Natural killer cell treated with Interleukin-12 subunit alpha and Interleukin-12 subunit beta and Interleukin-15 and Interleukin-18, amount 100 ng/mL, for 72 hours (primary cell): Measurements from ENCODE around the gene GPRC6A. TPM values are rescaled to one million over a fixed set of nuclear protein-coding genes. Genes with fewer than 3 reads are reported as not detected.
A peak's percentile ranks its signal among the peaks of the same experiment; 100 is the strongest.

ENCODE experiments used
- ATAC-seq, 2 donors: fragments of 150-1000 bp; cut with Tn5 transposase in 1 of 2; sonication (Bioruptor Pico), chemical (Tn5 transposase) in 1 of 2; 2 replicates each; pipeline ENCODE4 v1.10.0; 2021
- DNase-seq: peaks from one replicate; pipeline ENCODE4 v3.0.0; 2022; ENCODE audit warnings: low spot score
- H3K27ac Mint-ChIP-seq, 2 donors: 1 replicate in 1 of 2; 2 replicates in 1 of 2; pipeline ENCODE4 v1.8.0; 2022; ENCODE audit warnings: mixed read lengths in 2 of 2, mild to moderate bottlenecking in 1 of 2, moderate library complexity in 1 of 2
- H3K27me3 Mint-ChIP-seq, 2 donors: 1 replicate in 1 of 2; 2 replicates in 1 of 2; pipeline ENCODE4 v1.8.0; 2022; ENCODE audit warnings: mixed read lengths in 2 of 2
- H3K36me3 Mint-ChIP-seq: one replicate; pipeline ENCODE4 v1.8.0; 2022; ENCODE audit warnings: mixed read lengths
- H3K4me1 Mint-ChIP-seq, 2 donors: 1 replicate in 1 of 2; 2 replicates in 1 of 2; pipeline ENCODE4 v1.8.0; 2022; ENCODE audit warnings: low read depth in 2 of 2, mixed read lengths in 2 of 2, mild to moderate bottlenecking in 1 of 2
- H3K4me3 Mint-ChIP-seq: one replicate; pipeline ENCODE4 v1.8.0; 2022; ENCODE audit warnings: mixed read lengths
- H3K9me3 Mint-ChIP-seq: 2 replicates; pipeline ENCODE4 v1.8.0; 2022; ENCODE audit warnings: mixed read lengths
- total RNA-seq, 2 donors: library from RNA; stranded (reverse); gene quantifications; one replicate each; pipeline ENCODE4 v1.2.3, GENCODE V29; 2022

The GPRC6A gene, protein sequence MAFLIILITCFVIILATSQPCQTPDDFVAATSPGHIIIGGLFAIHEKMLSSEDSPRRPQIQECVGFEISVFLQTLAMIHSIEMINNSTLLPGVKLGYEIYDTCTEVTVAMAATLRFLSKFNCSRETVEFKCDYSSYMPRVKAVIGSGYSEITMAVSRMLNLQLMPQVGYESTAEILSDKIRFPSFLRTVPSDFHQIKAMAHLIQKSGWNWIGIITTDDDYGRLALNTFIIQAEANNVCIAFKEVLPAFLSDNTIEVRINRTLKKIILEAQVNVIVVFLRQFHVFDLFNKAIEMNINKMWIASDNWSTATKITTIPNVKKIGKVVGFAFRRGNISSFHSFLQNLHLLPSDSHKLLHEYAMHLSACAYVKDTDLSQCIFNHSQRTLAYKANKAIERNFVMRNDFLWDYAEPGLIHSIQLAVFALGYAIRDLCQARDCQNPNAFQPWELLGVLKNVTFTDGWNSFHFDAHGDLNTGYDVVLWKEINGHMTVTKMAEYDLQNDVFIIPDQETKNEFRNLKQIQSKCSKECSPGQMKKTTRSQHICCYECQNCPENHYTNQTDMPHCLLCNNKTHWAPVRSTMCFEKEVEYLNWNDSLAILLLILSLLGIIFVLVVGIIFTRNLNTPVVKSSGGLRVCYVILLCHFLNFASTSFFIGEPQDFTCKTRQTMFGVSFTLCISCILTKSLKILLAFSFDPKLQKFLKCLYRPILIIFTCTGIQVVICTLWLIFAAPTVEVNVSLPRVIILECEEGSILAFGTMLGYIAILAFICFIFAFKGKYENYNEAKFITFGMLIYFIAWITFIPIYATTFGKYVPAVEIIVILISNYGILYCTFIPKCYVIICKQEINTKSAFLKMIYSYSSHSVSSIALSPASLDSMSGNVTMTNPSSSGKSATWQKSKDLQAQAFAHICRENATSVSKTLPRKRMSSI
- total RNA-seq, result not detected

DNA sequence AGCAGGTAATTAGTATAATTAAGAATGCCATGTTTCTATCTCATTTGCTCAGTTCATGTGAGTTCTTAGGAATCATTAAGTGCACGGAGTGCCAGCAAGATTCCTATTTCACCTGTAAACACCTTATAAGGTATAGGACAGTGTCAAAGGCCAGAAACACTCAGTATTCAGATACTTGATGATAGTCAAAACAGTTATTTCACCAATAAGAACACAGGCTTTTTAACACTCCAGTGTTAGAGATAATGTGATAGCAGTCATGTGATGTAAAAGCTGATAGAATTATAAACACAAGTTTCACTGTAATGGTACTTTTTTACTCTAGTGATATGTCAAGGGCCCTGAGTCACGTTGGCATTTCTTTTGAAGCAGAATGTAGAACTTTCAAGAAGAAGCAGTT is at the start of gene GPRC6A:
Gene GPRC6A (minus strand): TSS at position 101 of the 400 bp plus-strand sequence. CDS start 70 bp downstream, at position 31.
- Mint-ChIP-seq H3K4me1 (no peaks in the 10 kb centered on the region), H3K4me3 (no peak within 1 kb of the TSS), H3K36me3 (no peaks in the 10 kb centered on the region), H3K27me3 (no peaks in the 10 kb centered on the region), H3K9me3 (peaks cover under 1% of the 10 kb centered on the region), H3K27ac (no peak within 1 kb of the TSS)
- DNase-seq (no peak), ATAC-seq (no peak)

DNA sequence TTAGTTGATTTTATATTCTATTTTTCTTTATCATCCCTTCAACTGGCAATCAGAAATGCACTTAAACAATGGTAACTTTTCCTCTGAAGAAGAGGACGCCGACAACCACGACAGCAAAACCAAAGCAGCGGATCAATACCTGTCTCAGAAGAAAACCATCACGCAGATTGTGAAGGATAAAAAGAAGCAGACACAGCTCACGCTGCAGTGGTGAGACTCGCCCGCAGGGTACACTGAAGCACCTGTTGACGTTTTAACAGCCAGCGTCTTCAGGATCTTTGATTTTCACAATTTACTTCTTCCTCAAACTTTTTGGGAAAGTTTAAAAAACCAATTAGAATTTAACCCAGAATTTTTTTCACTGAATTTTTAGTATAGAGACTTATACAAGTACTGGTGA is 48.9 kb upstream of the GPRC6A start:
- Mint-ChIP-seq H3K9me3 (peaks cover 4% of the 10 kb centered on the region), H3K27ac (no peak overlapping the region), H3K36me3 (peaks cover 4% of the 10 kb centered on the region), H3K4me3 (no peak overlapping the region), H3K27me3 (peaks cover 11 to 16% of the 10 kb centered on the region in 2 donors), H3K4me1 (peaks cover 0 to 7% of the 10 kb centered on the region in 2 donors)
- no peak for DNase-seq
- ATAC-seq, result no peak

- ATAC-seq (peak in 1 of 2 donors; percentile 28), DNase-seq (no peak)
- Mint-ChIP-seq H3K4me3 (no peak within 1 kb of the TSS), H3K27me3 (peaks cover 11 to 16% of the 10 kb centered on the region in 2 donors), H3K27ac (no peak within 1 kb of the TSS), H3K4me1 (peaks cover 0 to 7% of the 10 kb centered on the region in 2 donors), H3K36me3 (peaks cover 9% of the 10 kb centered on the region), H3K9me3 (peaks cover 4% of the 10 kb centered on the region)
Observed at GRCh38 chr6:116876635-116877611, 48.0 kb upstream of the GPRC6A start, which contains the start of gene RFX6. TSS of gene RFX6 (plus strand) at chr6:116877242. CDS start at chr6:116877276, 34 bp downstream.

- no peak overlapping the region for H3K27ac Mint-ChIP-seq
- peaks cover 11 to 16% of the 10 kb centered on the region in 2 donors for H3K27me3 Mint-ChIP-seq
- peaks cover 0 to 7% of the 10 kb centered on the region in 2 donors for H3K4me1 Mint-ChIP-seq
- DNase-seq, result no peak
- H3K4me3 Mint-ChIP-seq, result no peak overlapping the region
- ATAC-seq, result no peak
- peaks cover 9% of the 10 kb centered on the region for H3K36me3 Mint-ChIP-seq
- peaks cover 7% of the 10 kb centered on the region for H3K9me3 Mint-ChIP-seq
Observed at GRCh38 chr6:116876107-116876506, 47.2 kb upstream of the GPRC6A start.

GRCh38 chr6:116872771-116873170 is 43.9 kb upstream of the GPRC6A start:
- peaks cover 0 to 7% of the 10 kb centered on the region in 2 donors for H3K4me1 Mint-ChIP-seq
- peaks cover 14% of the 10 kb centered on the region for H3K9me3 Mint-ChIP-seq
- H3K36me3 Mint-ChIP-seq, result peaks cover 9% of the 10 kb centered on the region
- H3K27me3 Mint-ChIP-seq, result peaks cover 11 to 16% of the 10 kb centered on the region in 2 donors
- ATAC-seq (no peak), DNase-seq (no peak)
- no peak overlapping the region for H3K27ac Mint-ChIP-seq
- H3K4me3 Mint-ChIP-seq, result no peak overlapping the region

- peaks cover 7% of the 10 kb centered on the region for H3K9me3 Mint-ChIP-seq
- H3K4me3 Mint-ChIP-seq, result no peak overlapping the region
- H3K27ac Mint-ChIP-seq, result no peak overlapping the region
- H3K36me3 Mint-ChIP-seq, result no peaks in the 10 kb centered on the region
- no peaks in the 10 kb centered on the region for H3K27me3 Mint-ChIP-seq
- no peaks in the 10 kb centered on the region for H3K4me1 Mint-ChIP-seq
- ATAC-seq (no peak), DNase-seq (no peak)
Observed at GRCh38 chr6:116866281-116866871, 37.5 kb upstream of the GPRC6A start.

GRCh38 chr6:116859264-116859663 is 30.4 kb upstream of the GPRC6A start:
- no peak for ATAC-seq
- H3K4me1 Mint-ChIP-seq, result no peaks in the 10 kb centered on the region
- H3K27me3 Mint-ChIP-seq, result no peaks in the 10 kb centered on the region
- peaks cover 15% of the 10 kb centered on the region for H3K9me3 Mint-ChIP-seq
- H3K36me3 Mint-ChIP-seq, result no peaks in the 10 kb centered on the region
- H3K4me3 Mint-ChIP-seq, result no peak overlapping the region
- DNase-seq, result no peak
- H3K27ac Mint-ChIP-seq, result no peak overlapping the region

DNA sequence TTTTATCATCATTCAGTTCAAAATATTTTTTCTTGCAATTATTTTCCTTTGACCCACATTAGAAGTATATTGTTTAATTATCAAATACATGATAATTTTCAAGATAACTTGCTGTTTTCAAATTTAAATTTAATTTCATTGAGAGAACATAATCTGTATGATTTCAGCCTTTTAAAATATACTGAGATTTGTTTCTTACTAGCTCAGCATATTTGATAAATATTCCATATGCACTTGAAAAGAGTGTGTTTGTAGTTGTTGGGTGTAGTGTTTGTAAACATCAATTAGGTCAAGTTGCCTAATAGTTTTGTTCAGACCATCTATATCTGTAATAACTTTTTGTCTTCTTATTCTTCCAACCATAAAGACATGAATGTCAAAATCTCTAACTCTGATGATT is 29.2 kb upstream of the GPRC6A start:
- Mint-ChIP-seq H3K9me3 (peaks cover 26% of the 10 kb centered on the region), H3K4me1 (no peaks in the 10 kb centered on the region), H3K27ac (no peak overlapping the region), H3K36me3 (no peaks in the 10 kb centered on the region), H3K27me3 (no peaks in the 10 kb centered on the region), H3K4me3 (no peak overlapping the region)
- ATAC-seq, result no peak
- DNase-seq, result no peak

GRCh38 chr6:116847227-116847626 is 18.3 kb upstream of the GPRC6A start:
- no peak for DNase-seq

DNA sequence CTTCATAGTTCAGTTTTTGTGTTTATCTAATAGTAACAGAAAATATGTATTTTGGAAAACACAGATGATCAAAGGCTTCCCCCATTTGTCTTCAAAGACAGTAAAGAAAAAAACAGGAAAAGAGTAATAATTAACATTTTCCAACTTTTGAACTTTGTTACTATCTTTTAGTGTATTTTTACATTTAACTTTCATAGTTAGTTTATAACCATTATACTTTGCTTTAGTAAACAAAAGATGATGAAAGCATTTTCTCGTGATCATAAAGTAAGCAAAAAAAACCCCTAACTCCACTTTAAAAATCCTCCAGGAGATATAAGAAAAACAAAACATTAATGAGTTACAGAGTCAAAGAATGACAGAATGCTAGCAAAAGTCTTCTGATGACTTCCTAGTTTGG is 13.6 kb upstream of the GPRC6A start:
- no peak overlapping the region for H3K27ac Mint-ChIP-seq
- DNase-seq (no peak), ATAC-seq (no peak)
- no peaks in the 10 kb centered on the region for H3K4me1 Mint-ChIP-seq
- no peaks in the 10 kb centered on the region for H3K9me3 Mint-ChIP-seq
- no peaks in the 10 kb centered on the region for H3K27me3 Mint-ChIP-seq
- no peaks in the 10 kb centered on the region for H3K36me3 Mint-ChIP-seq
- H3K4me3 Mint-ChIP-seq, result no peak overlapping the region

More at GRCh38 chr6:116847227-116847626, 18.3 kb upstream of the GPRC6A start:
- no peak overlapping the region for H3K27ac Mint-ChIP-seq
- no peak for ATAC-seq
- no peak overlapping the region for H3K4me3 Mint-ChIP-seq
- H3K9me3 Mint-ChIP-seq, result peaks cover 4% of the 10 kb centered on the region
- no peaks in the 10 kb centered on the region for H3K27me3 Mint-ChIP-seq
- H3K36me3 Mint-ChIP-seq, result peaks cover 6% of the 10 kb centered on the region
- H3K4me1 Mint-ChIP-seq, result no peaks in the 10 kb centered on the region

- Mint-ChIP-seq H3K36me3 (no peaks in the 10 kb centered on the region), H3K27ac (no peak overlapping the region), H3K4me3 (no peak overlapping the region), H3K27me3 (no peaks in the 10 kb centered on the region), H3K9me3 (peaks cover 3% of the 10 kb centered on the region), H3K4me1 (no peaks in the 10 kb centered on the region)
- ATAC-seq (no peak), DNase-seq (no peak)
Observed at GRCh38 chr6:116840091-116840490, 11.2 kb upstream of the GPRC6A start.

DNA sequence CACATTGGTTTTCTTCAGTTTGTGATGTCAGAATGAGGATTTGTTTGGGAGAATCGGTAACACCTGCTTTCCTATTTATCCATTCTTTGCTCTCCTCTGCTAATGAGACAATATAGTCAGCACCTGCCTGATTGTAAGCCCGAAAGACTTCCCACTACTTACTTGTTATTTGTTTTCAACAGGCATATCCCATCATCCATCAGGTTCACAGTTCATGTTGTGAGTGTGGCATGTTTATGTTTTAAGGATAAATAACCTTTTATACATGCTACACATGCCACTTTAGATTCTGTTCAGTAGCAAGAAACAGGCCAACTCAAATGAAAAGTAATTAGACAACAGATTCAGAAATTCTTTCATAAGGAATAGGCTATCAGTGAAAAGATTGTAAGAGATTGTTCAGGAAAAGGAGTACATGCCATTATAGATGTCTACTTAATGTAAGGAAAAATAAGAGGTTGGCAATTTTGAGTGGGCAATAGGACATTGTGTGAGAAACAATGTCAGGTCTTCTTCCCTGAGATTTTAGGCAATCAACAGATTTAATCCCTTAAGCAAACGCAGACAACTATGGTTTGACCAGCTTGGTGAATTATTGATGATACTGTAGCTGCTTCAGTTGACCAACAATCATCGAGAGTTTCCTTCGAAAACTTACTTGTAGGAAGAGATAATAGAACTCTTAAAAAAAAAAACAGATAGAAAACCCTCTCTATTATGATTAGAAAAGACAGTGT is 7.9 kb upstream of the GPRC6A start:
- H3K27ac Mint-ChIP-seq, result no peak overlapping the region
- ATAC-seq, result no peak
- no peaks in the 10 kb centered on the region for H3K27me3 Mint-ChIP-seq

More for the DNA sequence above, 7.9 kb upstream of the GPRC6A start:
- no peak overlapping the region for H3K4me3 Mint-ChIP-seq
- DNase-seq, result no peak
- no peaks in the 10 kb centered on the region for H3K36me3 Mint-ChIP-seq
- H3K9me3 Mint-ChIP-seq, result peaks cover 6% of the 10 kb centered on the region
- no peaks in the 10 kb centered on the region for H3K4me1 Mint-ChIP-seq
